Mucosa of rectum (tissue), 2 donors: ENCODE measurements around the gene TMEM98.
"Not testable (repeated sequence)": the region's sequence is repeated elsewhere in the genome, so short reads cannot be mapped to it uniquely, and the experiment has no call there.

Experiments used
- H3K27ac ChIP-seq, 2 donors: one replicate each; pipeline ENCODE4 v1.7.0; 2013; ENCODE audit warnings: inconsistent platforms in 2 of 2, low read depth in 2 of 2, low read length in 2 of 2
- H3K27me3 ChIP-seq, 2 donors: one replicate each; pipeline ENCODE4 v1.7.0; 2013; ENCODE audit warnings: low read length in 2 of 2; ENCODE audit not compliant: control insufficient read depth in 2 of 2, insufficient read depth in 2 of 2
- H3K36me3 ChIP-seq, 2 donors: one replicate each; pipeline ENCODE4 v1.7.0; 2013; ENCODE audit warnings: low read length in 2 of 2; ENCODE audit not compliant: control insufficient read depth in 2 of 2, insufficient read depth in 2 of 2
- H3K4me1 ChIP-seq, 2 donors: one replicate each; pipeline ENCODE4 v1.7.0; 2013; ENCODE audit warnings: low read length in 2 of 2, mild to moderate bottlenecking in 1 of 2; ENCODE audit not compliant: control insufficient read depth in 2 of 2, insufficient read depth in 2 of 2
- H3K4me3 ChIP-seq, 2 donors: one replicate each; pipeline ENCODE4 v1.7.0; 2013; ENCODE audit warnings: low read length in 2 of 2
- H3K9ac ChIP-seq, 2 donors: one replicate each; pipeline ENCODE4 v1.7.0; 2013; ENCODE audit warnings: low read length in 2 of 2, low read depth in 1 of 2, mild to moderate bottlenecking in 1 of 2
- H3K9me3 ChIP-seq, 2 donors: one replicate each; pipeline ENCODE4 v1.7.0; 2013; ENCODE audit warnings: low read length in 2 of 2; ENCODE audit not compliant: control insufficient read depth in 2 of 2
- donor health status: healthy.
- donor health status: Normal muscosa, but diverticular disease.

TMEM98 gene

GRCh38 chr17:32970281-32970680 is 42.3 kb downstream of the TMEM98 start:
- H3K9me3 ChIP-seq: no peaks in the 10 kb centered on the region
- no peaks in the 10 kb centered on the region for H3K27me3 ChIP-seq
- H3K4me3 ChIP-seq: no peak overlapping the region
- no peaks in the 10 kb centered on the region for H3K36me3 ChIP-seq
- H3K4me1 ChIP-seq: peaks cover 3 to 4% of the 10 kb centered on the region in 2 donors
- no peak overlapping the region for H3K9ac ChIP-seq
- H3K27ac ChIP-seq: peak overlapping the region in 1 of 2 donors; percentile 23

GRCh38 chr17:32971171-32971570 is 43.2 kb downstream of the TMEM98 start:
- Histone ChIP-seq H3K9me3 (no peaks in the 10 kb centered on the region), H3K9ac (no peak overlapping the region), H3K27me3 (no peaks in the 10 kb centered on the region), H3K4me3 (no peak overlapping the region), H3K27ac (no peak overlapping the region), H3K4me1 (peaks cover 3 to 4% of the 10 kb centered on the region in 2 donors), H3K36me3 (no peaks in the 10 kb centered on the region)

GRCh38 chr17:32976131-32976530 is 48.2 kb downstream of the TMEM98 start:
- H3K9ac ChIP-seq: no peak overlapping the region
- peak overlapping the region in 1 of 2 donors; percentile 32 for H3K27ac ChIP-seq
- no peaks in the 10 kb centered on the region for H3K36me3 ChIP-seq
- H3K9me3 ChIP-seq: no peaks in the 10 kb centered on the region
- no peak overlapping the region for H3K4me3 ChIP-seq
- H3K4me1 ChIP-seq: peaks cover 0 to 3% of the 10 kb centered on the region in 2 donors
- no peaks in the 10 kb centered on the region for H3K27me3 ChIP-seq

GRCh38 chr17:32976605-32977004 is 48.7 kb downstream of the TMEM98 start:
- no peaks in the 10 kb centered on the region for H3K27me3 ChIP-seq
- peaks cover 0 to 2% of the 10 kb centered on the region in 2 donors for H3K9me3 ChIP-seq
- H3K9ac ChIP-seq: no peak overlapping the region
- no peaks in the 10 kb centered on the region for H3K36me3 ChIP-seq
- H3K4me1 ChIP-seq: peaks cover 0 to 4% of the 10 kb centered on the region in 2 donors
- peak overlapping the region in 1 of 2 donors; percentile 32 for H3K27ac ChIP-seq
- no peak overlapping the region for H3K4me3 ChIP-seq

- H3K4me3 ChIP-seq: no peak overlapping the region
- no peaks in the 10 kb centered on the region for H3K27me3 ChIP-seq
- H3K36me3 ChIP-seq: no peaks in the 10 kb centered on the region
- H3K27ac ChIP-seq: no peak overlapping the region
- peaks cover 9 to 11% of the 10 kb centered on the region in 2 donors for H3K4me1 ChIP-seq
- peaks cover 0 to 2% of the 10 kb centered on the region in 2 donors for H3K9me3 ChIP-seq
- no peak overlapping the region for H3K9ac ChIP-seq
These were observed 52.3 kb downstream of the TMEM98 start for GRCh38 chr17:32980230-32980629.

- H3K27me3 ChIP-seq, H3K9ac ChIP-seq, H3K4me3 ChIP-seq, H3K36me3 ChIP-seq, H3K27ac ChIP-seq, H3K9me3 ChIP-seq: not testable (repeated sequence)
- peaks cover 12 to 17% of the 10 kb centered on the region in 2 donors for H3K4me1 ChIP-seq
These were observed 53.7 kb downstream of the TMEM98 start for GRCh38 chr17:32981611-32982010.

- Histone ChIP-seq H3K27ac (peak overlapping the region in 1 of 2 donors; percentile 52), H3K4me3 (no peak overlapping the region), H3K9me3 (peaks cover 0 to 6% of the 10 kb centered on the region in 2 donors), H3K4me1 (peaks cover 12 to 17% of the 10 kb centered on the region in 2 donors), H3K9ac (no peak overlapping the region), H3K27me3 (no peaks in the 10 kb centered on the region), H3K36me3 (no peaks in the 10 kb centered on the region)
These were observed 57.2 kb downstream of the TMEM98 start for GRCh38 chr17:32985050-32985756.

GRCh38 chr17:32987453-32987805 is 59.5 kb downstream of the TMEM98 start:
- not testable (repeated sequence) for H3K27ac ChIP-seq, H3K27me3 ChIP-seq, H3K36me3 ChIP-seq, H3K9ac ChIP-seq, H3K9me3 ChIP-seq, H3K4me3 ChIP-seq
- peaks cover 14 to 20% of the 10 kb centered on the region in 2 donors for H3K4me1 ChIP-seq

- H3K27ac ChIP-seq, H3K4me3 ChIP-seq, H3K9ac ChIP-seq, H3K27me3 ChIP-seq, H3K36me3 ChIP-seq, H3K9me3 ChIP-seq: not testable (repeated sequence)
- peaks cover 14 to 20% of the 10 kb centered on the region in 2 donors for H3K4me1 ChIP-seq
These were observed 59.9 kb downstream of the TMEM98 start for GRCh38 chr17:32987868-32988267.

GRCh38 chr17:32988481-32989101 is 60.6 kb downstream of the TMEM98 start:
- Histone ChIP-seq H3K9me3 (peaks cover 0 to 5% of the 10 kb centered on the region in 2 donors), H3K4me3 (no peak overlapping the region)

More at GRCh38 chr17:32988481-32989101, 60.6 kb downstream of the TMEM98 start:
- Histone ChIP-seq H3K9ac (no peak overlapping the region), H3K36me3 (no peaks in the 10 kb centered on the region), H3K4me1 (peaks cover 14 to 20% of the 10 kb centered on the region in 2 donors), H3K27ac (no peak overlapping the region), H3K27me3 (no peaks in the 10 kb centered on the region)
